NCI-H187 treated with DMSO at 0.1 percent for 48 hours (cell line): ENCODE results near the gene OR10H5.
"Not testable (repeated sequence)": the region's sequence is repeated elsewhere in the genome, so short reads cannot be mapped to it uniquely, and the experiment has no call there.

ENCODE experiments used
- DNase-seq: peaks from one replicate; lab custom pipeline; 2025; lab: John Stamatoyannopoulos, UW

The OR10H5 gene

DNA sequence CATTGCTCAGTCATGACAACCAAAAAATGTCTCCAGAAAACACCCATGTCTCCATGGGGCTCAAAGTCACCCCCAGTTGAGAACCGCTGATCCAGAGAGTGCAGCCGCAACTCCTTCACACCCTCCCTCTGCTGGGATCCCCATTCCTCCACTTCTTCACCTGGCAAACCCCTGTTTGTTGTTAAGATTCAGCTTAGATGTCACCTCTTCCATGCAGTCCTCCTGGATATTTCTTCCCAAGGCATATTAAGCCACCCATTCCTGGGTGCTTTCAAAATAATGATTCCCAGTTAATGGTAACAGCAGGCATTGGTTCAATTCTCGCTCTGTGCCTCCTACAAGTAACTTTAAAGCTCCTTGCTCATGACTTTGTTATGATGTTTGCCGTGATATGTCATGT lies 24.0 kb downstream of the OR10H5 start:
- DNase-seq, result no peak

DNA sequence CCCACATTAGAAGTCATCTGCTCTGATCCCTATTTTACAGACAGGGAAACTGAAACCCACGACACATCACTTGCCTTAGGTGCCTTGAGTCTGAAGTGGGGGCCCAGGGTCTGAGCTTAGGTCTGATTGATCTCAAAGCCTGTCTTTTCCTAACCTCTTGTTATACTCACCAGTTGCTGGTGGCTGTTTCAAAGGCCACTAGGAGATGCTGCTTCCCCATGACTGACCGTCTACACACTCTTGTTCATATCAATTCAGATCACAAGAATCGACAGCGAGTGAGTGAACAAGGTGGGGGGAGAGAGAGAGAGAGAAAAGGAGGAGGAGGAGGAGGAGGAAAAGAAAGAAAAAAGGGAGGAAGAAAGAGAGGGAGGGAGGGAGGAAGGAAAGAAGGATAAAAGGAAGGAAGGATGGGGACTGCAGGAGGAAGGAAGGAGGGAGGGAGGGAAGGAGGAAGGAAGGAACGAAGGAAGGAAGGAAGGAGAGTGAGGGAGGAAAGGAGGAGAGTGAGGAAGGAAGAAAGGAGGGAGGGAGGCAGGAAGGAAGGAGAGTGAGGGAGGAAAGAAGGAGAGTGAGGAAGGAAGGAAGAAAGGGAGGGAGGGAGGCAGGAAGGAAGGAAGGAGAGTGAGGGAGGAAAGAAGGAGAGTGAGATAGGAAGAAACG lies 24.7 kb downstream of the OR10H5 start:
- no peak for DNase-seq

DNA sequence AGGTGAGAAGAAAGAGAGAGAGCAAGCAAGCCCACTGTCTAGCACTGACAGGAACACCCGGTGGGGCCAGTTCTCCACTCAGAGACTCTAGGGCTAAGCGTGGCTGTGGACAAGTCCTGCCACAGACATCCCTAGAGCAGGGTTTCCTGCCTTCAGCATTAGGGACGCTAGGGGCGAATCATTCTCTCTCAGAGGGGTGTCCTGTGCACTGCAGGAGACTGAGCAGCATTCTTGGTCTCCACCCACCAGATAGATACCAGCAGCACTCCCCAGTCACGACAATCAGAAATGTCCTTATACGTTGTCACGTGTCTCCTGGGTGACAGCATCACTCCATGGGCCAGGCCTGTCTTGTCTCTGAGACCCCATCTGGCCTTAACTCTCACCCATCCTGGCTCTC lies 26.5 kb downstream of the OR10H5 start:
- DNase-seq, result no peak

- no peak for DNase-seq
Measured at GRCh38 chr19:15815306-15815705, 27.8 kb downstream of the OR10H5 start, which contains the start of gene OR10H1. Gene OR10H1, minus strand, starts transcription at chr19:15815664. Its CDS starts 7,627 bp downstream, at chr19:15808037.

DNA sequence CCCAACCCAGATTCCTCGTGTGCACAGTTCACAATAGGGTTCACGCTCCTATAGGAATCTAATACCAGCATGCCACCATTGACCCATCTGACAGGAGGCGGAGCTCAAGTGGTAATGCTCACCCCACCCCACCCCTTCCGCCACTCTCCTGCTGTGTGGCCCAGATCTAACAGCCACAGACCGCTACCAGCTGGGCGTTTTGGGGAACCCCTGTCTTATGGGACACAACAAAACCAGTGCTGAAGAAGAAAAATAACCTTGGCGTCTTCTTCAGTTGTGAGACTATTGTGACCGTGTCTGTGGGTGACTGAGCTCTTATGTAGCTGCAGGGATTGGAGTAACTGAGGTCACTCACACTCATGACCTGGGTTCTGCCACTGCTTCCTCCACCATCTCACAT lies 33.2 kb downstream of the OR10H5 start:
- DNase-seq, result no peak

- DNase-seq, result no peak
Measured at GRCh38 chr19:15825753-15826152, 38.3 kb downstream of the OR10H5 start.

- DNase-seq, result no peak
Measured at GRCh38 chr19:15828121-15828610, 40.7 kb downstream of the OR10H5 start.

DNA sequence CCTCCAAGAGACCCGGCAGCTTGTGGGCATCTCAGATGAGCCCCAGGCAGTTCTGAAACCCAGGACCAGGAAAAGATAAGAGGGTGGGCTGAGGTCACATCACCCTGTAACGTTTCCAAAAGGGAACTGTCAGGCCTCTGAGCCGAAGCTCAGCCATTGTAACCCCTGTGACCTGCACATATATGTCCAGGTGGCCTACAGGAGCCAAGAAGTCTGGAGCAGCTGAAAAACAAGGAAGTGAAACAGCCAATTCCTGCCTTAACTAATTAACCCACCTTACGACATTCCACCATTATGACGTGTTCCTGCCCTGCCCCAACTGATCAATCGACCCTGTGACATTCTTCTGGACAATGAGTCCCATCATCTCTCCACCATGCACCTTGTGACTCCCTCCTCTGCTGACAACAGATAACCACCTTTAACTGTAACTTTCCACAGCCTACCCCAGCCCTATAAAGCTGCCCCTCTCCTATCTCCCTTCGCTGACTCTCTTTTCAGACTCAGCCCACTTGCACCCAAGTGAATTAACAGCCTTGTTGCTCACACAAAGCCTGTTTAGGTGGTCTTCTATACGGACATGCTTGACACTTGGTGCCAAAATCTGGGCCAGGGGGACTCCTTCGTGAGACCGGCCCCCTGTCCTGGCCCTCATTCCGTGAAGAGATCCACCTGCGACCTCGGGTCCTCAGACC lies 41.3 kb downstream of the OR10H5 start:
- DNase-seq, result not testable (repeated sequence)

- no peak for DNase-seq
Measured at GRCh38 chr19:15829306-15829698, 41.8 kb downstream of the OR10H5 start.

DNA sequence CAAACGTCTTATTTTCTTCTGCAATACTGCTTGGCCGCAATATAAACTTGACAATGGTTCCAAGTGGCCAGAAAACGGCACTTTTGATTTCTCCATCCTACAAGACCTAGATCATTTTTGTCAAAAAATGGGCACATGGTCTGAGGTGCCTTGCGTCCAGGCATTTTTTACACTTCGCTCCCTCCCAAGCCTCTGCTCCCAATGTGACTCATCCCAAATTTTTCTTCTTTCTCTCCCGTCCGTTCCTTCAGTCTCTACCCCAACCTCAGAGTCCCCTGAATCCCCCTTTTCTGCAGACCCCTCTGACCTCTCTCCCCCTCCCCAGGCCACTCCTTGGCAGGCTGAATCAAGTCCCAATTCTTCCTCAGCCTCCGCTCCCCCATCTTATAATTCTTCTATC lies 42.3 kb downstream of the OR10H5 start:
- DNase-seq, result no peak

GRCh38 chr19:15831626-15832025 lies 44.2 kb downstream of the OR10H5 start:
- no peak for DNase-seq

- DNase-seq, result not testable (repeated sequence)
Measured at GRCh38 chr19:15834232-15834631, 46.8 kb downstream of the OR10H5 start.

DNA sequence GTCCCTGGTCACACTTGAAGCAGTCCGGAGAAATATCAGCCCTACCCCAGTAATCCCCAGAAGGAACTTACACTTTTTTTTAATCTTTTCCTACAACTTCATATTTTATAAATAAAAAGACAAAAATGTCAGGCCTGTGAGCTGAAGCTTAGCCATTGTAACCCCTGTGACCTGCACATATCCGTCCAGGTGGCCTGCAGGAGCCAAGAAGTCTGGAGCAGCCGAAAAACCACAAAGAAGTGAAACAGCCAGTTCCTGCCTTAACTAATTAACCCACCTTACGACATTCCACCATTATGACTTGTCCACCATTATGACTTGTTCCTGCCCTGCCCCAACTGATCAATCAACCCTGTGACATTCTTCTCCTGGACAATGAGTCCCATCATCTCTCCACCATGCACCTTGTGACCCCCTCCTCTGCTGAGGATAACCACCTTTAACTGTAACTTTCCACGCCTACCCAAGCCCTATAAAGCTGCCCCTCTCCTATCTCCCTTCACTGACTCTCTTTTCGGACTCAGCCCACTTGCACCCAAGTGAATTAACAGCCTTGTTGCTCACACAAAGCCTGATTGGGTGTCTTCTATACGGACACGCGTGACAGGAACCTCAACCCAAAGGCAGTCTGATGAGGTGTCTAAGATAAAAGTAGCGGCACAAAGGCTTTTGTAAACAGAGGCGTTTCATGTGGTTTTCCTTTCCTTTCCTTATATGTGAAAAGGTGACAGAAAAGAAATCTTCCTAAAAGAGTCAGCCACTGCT lies 48.3 kb downstream of the OR10H5 start:
- DNase-seq, result not testable (repeated sequence)

- DNase-seq, result no peak
Measured at GRCh38 chr19:15836330-15837220, 49.1 kb downstream of the OR10H5 start.

DNA sequence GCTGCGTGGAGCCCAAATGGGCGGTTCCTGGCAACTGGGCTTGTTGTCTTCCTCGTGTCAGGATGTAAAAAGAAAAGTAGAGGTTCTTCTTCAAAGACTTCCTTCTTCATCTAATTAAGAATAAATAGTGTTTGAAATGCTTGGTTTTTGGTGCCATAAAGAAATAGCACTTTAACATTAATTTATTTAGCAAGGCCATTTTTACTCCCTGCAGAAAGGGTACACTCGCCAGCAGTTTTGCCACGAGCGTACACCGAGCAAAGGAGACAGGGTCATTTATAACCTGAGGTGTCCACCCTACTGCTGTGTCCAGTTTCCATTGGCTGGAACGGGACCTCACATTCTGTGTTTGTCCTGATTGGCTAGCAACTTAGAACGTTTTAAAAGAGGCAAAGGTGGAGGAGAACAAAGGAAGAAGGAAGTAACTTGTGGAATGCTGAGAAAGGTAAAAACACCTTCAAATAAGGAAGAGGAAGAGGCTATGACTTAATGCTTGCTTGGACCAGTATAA lies 49.8 kb downstream of the OR10H5 start:
- no peak for DNase-seq

GRCh38 chr19:15838351-15838750 lies 50.9 kb downstream of the OR10H5 start:
- no peak for DNase-seq

DNA sequence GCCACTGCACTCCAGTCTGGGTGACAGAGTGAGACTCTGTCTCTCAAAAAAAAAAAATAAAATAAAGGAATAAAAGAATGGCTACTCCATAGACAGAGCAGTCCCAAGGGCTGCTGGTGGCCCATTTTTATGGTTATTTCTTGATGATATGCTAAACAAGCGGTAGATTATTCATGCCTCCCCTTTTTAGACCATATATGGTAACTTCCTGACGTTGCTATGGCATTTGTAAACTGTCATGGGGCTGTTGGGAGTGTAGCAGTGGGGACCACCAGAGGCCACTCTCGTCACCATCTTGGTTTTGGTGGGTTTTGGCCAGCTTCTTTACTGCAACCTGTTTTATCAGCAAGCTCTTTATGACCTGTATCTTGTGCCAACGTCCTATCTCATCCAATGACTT lies 52.4 kb downstream of the OR10H5 start:
- DNase-seq, result not testable (repeated sequence)

DNA sequence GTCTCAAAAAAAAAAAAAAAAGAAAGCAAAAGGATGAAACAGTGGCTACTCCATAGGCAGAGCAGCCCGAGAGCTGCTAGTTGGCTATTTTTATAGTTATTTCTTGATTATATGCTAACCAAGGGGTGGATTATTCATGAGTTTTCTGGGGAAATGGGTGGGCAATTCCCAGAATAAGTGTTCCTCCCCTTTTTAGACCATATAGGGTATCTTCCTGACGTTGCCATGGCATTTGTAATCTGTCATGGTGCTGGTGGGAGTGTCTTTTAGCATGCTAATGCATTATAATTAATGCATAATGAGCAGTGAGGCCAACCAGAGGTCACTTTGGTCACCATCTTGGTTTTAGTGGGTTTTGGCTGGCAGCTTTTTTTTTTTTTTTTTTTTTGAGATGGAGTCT lies 53.4 kb downstream of the OR10H5 start:
- no peak for DNase-seq

- no peak for DNase-seq
Measured at GRCh38 chr19:15841875-15842569, 54.6 kb downstream of the OR10H5 start.

DNA sequence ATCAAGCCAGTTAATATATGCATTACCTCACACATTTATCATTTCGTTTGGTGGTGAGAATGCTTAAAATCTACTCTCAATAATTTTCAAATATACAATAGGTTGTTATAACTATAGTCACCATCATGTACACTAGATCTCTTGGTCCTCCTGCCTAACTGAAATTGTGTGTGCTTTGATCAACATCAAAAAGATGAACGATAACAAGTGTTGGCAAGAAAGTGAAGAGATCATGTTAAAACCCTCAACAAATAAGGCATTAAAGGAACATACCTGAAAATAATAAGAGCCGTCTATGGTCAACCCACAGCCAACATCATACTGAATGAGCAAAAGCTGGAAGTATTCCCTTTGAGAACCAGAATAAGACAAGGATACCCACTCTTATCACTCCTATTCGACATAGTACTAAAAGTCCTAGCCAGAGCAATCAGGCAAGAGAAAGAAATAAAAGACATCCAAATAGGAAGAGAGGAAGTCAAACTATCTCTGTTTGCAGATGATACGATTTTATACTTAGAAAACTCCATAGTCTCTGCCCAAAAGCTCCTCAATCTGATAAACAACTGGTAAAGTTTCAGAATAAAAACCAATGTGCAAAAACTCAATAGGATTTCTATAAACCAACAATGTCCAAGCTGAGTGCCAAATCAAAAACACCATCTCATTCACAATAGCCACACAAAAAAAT lies 55.9 kb downstream of the OR10H5 start:
- no peak for DNase-seq
